Measurements from ENCODE around the gene FAM161A.

DNA sequence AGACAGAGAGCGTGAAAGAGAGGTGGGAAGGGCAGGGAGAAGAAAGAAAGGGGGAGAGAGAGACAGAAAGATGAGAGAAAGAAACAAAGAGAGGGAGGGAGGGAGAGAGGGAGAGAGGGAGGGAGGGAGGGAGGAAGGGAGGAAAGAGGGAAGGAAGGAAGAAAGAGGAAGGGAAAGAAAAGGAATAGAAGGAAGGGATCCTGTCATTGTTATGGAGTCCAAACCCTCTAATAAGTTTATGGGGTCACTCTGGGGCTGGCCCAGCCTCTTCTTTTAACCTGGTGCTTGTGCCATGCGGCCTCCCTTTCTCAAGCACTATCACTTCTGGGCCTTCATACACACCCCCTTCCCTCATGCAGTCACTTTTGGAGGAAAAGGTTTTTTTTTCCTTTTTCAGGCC is 58.5 kb downstream of the FAM161A start:
- TF ChIP-seq, protein P1, sequence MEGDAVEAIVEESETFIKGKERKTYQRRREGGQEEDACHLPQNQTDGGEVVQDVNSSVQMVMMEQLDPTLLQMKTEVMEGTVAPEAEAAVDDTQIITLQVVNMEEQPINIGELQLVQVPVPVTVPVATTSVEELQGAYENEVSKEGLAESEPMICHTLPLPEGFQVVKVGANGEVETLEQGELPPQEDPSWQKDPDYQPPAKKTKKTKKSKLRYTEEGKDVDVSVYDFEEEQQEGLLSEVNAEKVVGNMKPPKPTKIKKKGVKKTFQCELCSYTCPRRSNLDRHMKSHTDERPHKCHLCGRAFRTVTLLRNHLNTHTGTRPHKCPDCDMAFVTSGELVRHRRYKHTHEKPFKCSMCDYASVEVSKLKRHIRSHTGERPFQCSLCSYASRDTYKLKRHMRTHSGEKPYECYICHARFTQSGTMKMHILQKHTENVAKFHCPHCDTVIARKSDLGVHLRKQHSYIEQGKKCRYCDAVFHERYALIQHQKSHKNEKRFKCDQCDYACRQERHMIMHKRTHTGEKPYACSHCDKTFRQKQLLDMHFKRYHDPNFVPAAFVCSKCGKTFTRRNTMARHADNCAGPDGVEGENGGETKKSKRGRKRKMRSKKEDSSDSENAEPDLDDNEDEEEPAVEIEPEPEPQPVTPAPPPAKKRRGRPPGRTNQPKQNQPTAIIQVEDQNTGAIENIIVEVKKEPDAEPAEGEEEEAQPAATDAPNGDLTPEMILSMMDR (conservative IDR thresholded peaks at IDR 0.05) = no peak
- no peak for TF ChIP-seq EZH2 (IDR thresholded peaks at IDR 0.05; ENCODE audit: low read depth)

Data from PC-9 (cell line).